D341Med (cell line): Measurements from ENCODE around the gene AFAP1.
"Not testable (repeated sequence)": the region's sequence is repeated elsewhere in the genome, so short reads cannot be mapped to it uniquely, and the experiment has no call there.

ENCODE experiments used
- DNase-seq: peaks from one replicate; pipeline ENCODE4 v3.0.0; 2012; ENCODE audit warnings: low spot score

The AFAP1 gene

DNA sequence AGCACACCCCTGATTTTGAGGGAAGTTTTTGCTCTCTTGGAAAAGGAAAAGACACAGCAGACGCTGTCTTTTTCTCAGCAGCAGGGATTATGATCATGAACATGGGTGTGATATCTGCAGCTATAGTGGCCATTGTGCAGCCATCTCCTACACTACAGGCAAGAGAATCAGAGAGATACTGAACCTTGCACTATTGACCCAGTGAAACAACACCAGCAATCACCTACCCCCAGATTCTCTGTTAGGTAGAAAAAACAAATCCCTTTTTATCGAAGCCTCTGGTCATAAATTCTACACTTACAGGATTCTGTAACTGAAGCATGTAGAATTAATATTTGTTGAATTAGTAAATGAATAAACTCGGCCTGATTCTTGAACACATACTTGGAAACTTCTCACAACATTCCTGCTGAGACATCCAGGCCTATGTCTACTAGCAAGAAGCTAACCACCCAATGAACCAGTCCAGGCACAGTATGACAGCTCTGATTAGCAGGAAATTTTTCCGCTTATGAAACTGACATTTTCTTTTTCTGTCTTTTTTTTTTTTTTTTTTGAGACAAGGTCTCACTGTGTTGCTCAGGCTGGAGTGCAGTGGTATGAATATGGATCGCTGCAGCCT is 5.0 kb upstream of the AFAP1 start:
- peak; percentile 4 for DNase-seq

GRCh38 chr4:7943688-7944087 is 4.0 kb upstream of the AFAP1 start:
- not testable (repeated sequence) for DNase-seq

DNA sequence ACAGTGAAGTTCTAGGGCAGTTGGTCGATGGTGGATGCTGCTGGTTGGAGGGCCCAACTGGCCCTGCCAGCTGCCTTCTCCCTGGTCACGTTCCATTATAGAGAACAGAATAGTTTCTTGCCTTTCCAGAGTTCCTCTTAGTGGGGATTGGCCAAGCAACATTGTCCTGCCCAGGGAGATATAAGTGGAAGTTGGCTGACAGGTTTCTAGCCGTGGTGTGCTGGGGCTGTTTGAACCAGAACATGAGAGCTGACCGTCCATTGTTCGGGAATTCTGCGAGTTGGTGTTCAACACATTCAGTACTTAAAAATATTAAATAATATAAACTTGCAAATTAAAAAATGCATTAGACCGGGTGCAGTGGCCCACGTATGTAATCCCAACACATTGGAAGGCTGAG is 3.5 kb upstream of the AFAP1 start:
- DNase-seq, result peak; percentile 3

- DNase-seq, result no peak
Measured at GRCh38 chr4:7941965-7942496, 2.4 kb upstream of the AFAP1 start.

DNA sequence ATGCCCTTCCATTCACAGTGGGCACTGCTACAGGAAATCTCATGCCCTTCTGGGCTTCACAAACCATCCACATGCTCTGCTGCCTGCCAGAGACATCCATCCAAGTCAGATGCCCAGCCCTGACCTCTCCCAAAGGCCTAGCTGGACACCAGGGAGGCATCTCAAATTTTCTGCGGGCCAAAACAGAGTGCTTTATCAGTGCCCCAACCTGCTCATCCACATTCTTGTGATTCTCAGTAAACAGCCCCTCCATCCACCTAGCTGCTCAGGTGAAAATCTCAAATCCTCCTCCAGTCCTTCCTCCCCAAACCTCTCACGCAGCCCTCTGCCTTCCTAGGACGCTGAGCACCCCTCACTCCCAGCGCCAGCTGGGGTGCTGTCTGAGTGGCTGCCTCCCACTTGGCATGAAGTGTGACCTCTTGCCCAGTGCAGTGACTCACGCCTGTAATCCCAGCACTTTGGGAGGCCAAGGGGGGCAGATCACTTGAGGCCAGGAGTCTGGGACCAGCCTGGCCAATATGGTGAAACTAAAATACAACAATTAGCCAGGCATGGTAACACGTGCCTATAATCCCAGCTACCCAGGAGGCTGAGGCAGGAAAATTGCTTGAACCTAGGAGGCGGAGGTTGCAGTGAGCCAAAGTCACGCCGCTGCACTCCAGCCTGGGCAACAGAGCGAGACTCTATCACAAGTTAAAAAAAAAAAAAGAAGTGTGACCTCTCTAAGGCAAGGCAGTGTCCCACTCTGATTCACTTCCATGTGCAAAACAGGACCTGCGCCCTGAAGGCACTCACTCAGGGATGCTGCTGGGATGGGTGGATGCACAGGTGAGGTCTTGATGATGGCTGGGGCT is 1.7 kb upstream of the AFAP1 start:
- peak; percentile 9 for DNase-seq

DNA sequence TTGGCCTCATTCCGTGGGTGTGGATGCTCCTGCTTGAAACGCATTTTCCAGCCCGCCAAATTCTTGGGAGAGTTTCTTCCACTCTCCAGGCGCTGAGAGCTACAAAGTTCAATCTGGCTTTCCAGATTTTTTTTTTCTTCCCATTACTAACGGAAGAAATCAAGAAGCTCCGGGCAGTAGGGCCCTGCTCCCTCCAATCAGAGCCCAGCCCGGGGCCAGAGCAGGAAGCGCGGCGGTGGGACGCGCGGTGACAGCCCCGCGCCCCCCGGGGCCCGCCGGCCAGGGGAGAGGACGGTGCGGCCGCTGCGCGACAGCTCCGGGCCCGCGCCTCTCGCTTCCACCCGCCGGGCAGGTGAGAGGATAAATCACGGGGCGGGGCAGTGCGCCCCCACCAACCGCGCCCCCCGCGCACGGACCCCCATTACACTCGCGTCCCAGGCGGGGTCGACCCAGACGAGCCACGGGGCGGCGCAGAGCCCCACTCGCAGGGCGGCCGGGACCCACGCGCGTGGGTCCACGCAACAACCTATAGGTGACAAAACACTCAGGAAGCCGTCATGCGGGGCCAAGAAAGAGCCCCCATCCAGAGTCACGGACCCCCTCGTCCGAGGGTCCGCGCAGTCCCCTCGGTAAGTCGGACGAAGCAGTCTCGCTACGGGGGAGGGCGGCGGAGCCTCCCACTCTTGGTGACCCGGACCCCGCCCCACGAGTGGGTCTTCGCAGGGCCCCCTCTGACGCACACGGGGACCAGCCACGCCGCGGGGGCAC is 868 bp downstream of the AFAP1 start:
- DNase-seq, result peak; percentile 68

DNA sequence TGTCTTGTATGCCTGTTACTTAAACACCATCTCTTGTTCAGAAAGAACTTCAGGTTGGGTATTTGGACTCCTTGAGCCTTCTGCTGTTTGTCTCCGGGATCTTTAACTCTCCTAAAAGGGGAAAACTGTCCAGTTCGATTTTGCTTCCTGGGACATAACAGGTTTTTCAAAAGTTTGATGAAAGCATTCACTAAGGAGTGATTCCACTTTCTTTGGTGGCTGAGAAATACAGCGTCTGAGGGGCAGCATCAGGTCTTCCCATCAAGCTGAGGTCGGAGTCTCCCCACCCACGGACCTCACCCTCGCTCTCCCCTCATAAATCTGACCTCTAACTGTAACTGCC is 1.4 kb downstream of the AFAP1 start:
- no peak for DNase-seq

DNA sequence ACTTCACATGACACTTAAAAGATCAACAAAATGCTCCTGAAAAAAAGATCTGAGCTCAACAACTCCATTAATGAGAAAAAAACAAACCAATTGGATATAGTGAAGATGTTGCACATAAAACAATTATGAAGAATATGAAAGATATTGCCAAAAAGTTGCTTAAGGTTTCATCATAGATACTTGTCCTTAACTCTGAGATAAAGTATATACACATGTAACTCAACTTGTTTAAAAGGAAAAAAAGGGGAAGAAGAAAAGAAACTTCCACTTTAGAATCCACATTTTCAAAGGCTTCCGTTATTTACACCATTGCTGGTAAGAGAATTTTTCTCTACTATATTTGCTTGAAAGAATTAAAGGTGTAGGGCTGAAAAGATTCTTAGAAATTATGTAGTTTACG is 2.7 kb downstream of the AFAP1 start:
- DNase-seq, result no peak

DNA sequence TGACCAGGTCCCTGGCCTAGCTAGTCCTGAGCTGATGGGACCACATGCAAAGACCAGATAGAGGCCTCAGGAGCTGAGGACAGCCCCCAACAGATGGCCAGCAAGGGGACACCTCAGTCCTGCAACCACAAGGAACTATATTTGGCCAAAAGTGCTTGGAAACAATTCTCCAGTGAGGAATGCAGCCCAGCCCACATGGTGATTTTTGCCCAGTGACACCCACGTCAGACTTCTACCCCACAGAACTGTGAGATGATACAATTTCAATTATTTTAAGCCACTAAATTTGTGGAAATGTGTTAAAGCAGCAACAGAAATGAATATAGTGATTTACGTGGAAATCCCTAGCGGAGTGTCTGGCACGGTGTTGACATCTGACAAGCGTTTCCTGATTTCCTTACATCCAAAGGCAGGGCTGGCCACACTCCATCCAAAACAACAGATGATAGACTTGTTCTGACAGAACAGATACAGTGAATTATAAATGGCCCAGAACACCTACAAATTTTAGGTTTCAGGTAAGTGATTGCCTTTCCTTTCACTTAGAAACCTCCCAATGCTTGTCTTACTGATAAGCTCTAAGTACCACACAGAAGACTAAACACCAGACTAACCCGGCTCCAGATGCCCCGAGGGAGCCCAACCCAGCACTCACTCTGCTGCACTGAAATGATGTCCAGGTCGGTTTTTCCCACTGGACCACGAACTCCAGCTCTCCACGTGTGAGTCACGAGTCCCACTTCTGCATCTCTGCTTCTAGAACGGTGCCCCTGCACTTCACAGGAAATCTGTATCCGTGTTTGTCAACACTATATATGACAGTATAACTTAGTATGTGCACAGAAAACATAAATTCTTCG is 5.8 kb downstream of the AFAP1 start:
- no peak for DNase-seq

GRCh38 chr4:7932287-7932686 is 7.4 kb downstream of the AFAP1 start:
- no peak for DNase-seq

GRCh38 chr4:7929118-7929951 is 10.3 kb downstream of the AFAP1 start:
- peak; percentile 47 for DNase-seq

- DNase-seq, result no peak
Measured at GRCh38 chr4:7928711-7929110, 10.9 kb downstream of the AFAP1 start.

DNA sequence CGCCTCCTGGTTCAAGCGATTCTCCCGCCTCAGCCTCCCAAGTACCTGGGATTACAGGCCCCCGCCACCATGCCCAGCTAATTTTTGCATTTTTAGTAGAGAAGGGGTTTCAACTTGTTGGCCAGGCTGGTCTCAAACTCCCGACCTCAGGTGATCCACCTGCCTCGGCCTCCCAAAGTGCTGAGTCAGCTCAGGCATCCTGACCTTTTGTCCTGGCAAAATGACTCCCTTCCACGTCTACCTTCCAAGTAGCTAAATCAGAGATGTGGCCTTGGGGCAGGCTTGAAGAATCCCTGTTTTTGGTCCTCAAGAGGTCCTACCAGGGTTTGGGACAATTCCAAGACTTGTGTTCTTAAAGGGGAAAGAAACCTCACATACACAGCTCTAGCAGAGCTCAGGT is 12.8 kb downstream of the AFAP1 start:
- no peak for DNase-seq

- DNase-seq, result no peak
Measured at GRCh38 chr4:7924570-7924969, 15.1 kb downstream of the AFAP1 start.

DNA sequence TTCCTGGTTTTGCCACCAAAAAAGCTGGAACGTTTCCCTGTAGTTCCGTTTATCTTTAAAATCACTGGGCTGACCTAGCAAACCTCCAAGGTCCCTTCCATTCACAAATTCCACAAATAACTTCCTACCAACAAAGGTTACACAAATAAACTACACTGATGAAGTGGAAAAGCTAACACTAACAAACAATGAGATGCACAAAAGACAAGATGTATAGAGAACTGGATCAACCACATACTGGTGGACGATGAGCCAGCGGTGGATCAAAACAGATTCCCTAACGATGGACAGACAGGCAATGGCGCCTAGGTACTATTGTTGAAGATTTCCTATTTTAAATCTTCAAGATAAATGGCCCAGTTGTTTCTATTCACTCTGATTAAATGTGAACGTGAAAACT is 15.5 kb downstream of the AFAP1 start:
- DNase-seq, result no peak

GRCh38 chr4:7922466-7922865 is 17.2 kb downstream of the AFAP1 start:
- DNase-seq, result no peak

DNA sequence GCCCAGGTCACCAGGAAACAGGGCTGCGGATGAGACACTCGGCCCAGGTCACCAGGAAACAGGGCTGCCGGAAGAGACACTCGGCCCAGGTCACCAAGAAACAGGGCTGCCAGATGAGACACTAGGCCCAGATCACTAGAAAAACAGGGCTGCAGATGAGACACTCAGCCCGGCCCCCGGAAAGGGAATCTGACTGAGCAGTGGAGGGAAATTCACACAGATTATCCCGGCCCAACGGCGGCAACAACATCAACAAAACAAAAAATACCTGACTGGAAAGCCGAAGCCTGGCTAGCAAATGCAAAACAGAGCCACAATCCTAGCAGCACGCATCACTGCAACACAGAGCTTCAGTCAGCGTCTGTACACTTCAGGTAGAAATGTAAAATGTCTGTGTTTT is 20.7 kb downstream of the AFAP1 start:
- no peak for DNase-seq

DNA sequence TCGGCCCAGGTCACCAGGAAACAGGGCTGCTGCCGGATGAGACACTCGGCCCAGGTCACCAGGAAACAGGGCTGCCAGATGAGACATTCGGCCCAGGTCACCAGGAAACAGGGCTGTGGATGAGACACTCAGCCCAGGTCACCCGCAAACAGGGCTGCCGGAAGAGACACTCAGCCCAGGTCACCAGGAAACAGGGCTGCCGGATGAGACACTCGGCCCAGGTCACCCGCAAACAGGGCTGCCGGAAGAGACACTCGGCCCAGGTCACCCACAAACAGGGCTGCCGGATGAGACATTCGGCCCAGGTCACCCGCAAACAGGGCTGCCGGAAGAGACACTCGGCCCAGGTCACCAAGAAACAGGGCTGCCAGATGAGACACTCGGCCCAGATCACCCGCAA is 21.5 kb downstream of the AFAP1 start:
- not testable (repeated sequence) for DNase-seq

- no peak for DNase-seq
Measured at GRCh38 chr4:7917669-7918068, 22.0 kb downstream of the AFAP1 start.

GRCh38 chr4:7915875-7916242 is 23.8 kb downstream of the AFAP1 start:
- DNase-seq, result no peak

- DNase-seq, result no peak
Measured at GRCh38 chr4:7912826-7913225, 26.8 kb downstream of the AFAP1 start.
